SK-N-MC (cell line): ENCODE data around the gene TTC6.

ENCODE experiments used
- EZH2 ChIP-seq: fragments of 200-600 bp; sonication (generic); IDR thresholded peaks from one replicate; pipeline ENCODE4 v1.6.1; 2017; ENCODE audit warnings: antibody characterized with exemption
- FOXP2 ChIP-seq: optimal IDR thresholded peaks from 2 replicates; pipeline ENCODE3; 2011; ENCODE audit warnings: mild to moderate bottlenecking, moderate library complexity; ENCODE audit not compliant: insufficient read depth; ENCODE audit errors: extremely low read length, control extremely low read depth
- POLR2AphosphoS5 ChIP-seq: IDR thresholded peaks from 2 replicates; pipeline ENCODE4 v1.6.1; 2012; ENCODE audit warnings: mild to moderate bottlenecking, low read depth, low read length, borderline replicate concordance

DNA sequence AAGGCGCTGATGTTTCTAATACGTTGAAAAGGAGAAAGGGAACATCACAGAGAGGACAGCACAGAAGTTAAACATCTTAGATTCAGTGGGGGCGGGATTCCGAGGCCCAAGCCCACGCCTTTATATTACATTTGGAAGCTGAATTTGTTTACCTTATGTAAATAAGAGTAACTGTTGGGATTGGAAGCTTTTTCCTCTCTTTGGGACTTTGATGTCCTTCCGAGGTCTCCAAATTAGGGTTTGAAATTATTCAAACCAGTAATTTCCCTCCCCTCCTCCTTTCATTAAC, 6.8 kb upstream of the TTC6 start:
- no peak for TF ChIP-seq POLR2AphosphoS5
- TF ChIP-seq EZH2 = no peak
- TF ChIP-seq FOXP2 = no peak
